IPS-20b (cell line): ENCODE measurements around the gene NDUFV1.
"Not testable (repeated sequence)": the region's sequence is repeated elsewhere in the genome, so short reads cannot be mapped to it uniquely, and the experiment has no call there.

Experiments used
- H3K27ac ChIP-seq: one replicate; pipeline ENCODE4 v1.5.1; 2013; ENCODE audit warnings: low read length
- H3K27me3 ChIP-seq: 2 replicates; pipeline ENCODE4 v1.6.1; 2013; ENCODE audit warnings: mild to moderate bottlenecking, low read length, inconsistent platforms; ENCODE audit not compliant: insufficient read depth
- H3K36me3 ChIP-seq: 2 replicates; pipeline ENCODE4 v1.6.1; 2013; ENCODE audit warnings: low read depth, mild to moderate bottlenecking, inconsistent platforms, low read length, moderate library complexity; ENCODE audit not compliant: insufficient read depth
- H3K4me1 ChIP-seq: 2 replicates; pipeline ENCODE4 v1.6.1; 2013; ENCODE audit warnings: mild to moderate bottlenecking, control low read depth, inconsistent platforms, low read length, moderate library complexity; ENCODE audit not compliant: insufficient read depth
- H3K4me3 ChIP-seq: 2 replicates; pipeline ENCODE4 v1.5.1; 2013; ENCODE audit warnings: mild to moderate bottlenecking, low read length, inconsistent platforms
- H3K9ac ChIP-seq: 2 replicates; pipeline ENCODE4 v1.6.1; 2013; ENCODE audit warnings: low read depth, mild to moderate bottlenecking, inconsistent platforms, low read length, moderate library complexity
- H3K9me3 ChIP-seq: 2 replicates; pipeline ENCODE4 v1.6.1; 2013; ENCODE audit warnings: mild to moderate bottlenecking, low read depth, low read length, inconsistent platforms; ENCODE audit not compliant: insufficient read depth

Gene NDUFV1

DNA sequence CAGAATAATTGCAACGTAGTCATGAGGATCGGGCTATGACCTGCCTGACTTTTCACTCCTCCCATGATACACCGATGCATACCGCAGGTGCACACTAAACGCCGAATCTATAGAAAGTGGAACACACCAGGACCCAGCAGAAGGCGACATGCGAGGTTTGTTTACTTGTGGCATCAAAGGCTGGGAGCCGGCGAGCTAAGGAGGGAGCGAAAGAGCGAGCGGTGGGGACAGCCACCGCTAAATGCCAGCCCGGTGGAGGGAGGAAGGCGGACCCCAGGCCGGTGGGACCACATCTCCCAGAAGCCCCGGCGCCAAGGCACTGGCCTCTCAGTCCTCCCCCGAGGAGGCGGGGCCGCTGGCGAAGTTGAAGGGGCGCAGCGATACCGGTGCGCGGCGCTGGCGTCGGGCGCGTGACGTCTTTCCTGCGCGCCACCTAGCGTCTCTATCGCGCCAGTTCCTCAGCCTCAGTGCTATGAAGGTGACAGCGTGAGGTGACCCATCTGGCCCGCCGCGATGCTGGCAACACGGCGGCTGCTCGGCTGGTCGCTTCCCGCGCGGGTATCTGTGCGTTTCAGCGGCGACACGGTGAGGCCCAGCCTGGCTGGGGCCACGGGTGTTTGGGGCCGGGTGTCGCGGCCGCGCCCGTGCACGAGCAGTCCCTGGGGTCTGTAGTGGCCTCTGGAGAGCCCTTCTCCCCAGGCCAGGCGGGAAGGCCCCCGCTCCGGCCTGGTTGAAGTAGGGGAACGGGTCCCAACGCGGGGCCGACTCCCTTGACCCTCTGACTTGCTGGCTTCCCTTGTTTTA is at the start of gene NDUFV1:
NDUFV1 (plus strand) TSS at position 445 of the 804 bp plus-strand sequence; CDS start at position 514, 69 bp downstream.
- peak within 1 kb of the TSS; percentile 85; the same call in 1 of the 2 replicates for H3K9ac ChIP-seq
- no peaks in the 10 kb centered on the region for H3K9me3 ChIP-seq
- no peak within 1 kb of the TSS for H3K27ac ChIP-seq
- H3K4me3 ChIP-seq = peak within 1 kb of the TSS; percentile 95
- H3K27me3 ChIP-seq = no peaks in the 10 kb centered on the region
- peaks cover 26% of the 10 kb centered on the region for H3K4me1 ChIP-seq
- peaks cover 16% of the 10 kb centered on the region for H3K36me3 ChIP-seq

DNA sequence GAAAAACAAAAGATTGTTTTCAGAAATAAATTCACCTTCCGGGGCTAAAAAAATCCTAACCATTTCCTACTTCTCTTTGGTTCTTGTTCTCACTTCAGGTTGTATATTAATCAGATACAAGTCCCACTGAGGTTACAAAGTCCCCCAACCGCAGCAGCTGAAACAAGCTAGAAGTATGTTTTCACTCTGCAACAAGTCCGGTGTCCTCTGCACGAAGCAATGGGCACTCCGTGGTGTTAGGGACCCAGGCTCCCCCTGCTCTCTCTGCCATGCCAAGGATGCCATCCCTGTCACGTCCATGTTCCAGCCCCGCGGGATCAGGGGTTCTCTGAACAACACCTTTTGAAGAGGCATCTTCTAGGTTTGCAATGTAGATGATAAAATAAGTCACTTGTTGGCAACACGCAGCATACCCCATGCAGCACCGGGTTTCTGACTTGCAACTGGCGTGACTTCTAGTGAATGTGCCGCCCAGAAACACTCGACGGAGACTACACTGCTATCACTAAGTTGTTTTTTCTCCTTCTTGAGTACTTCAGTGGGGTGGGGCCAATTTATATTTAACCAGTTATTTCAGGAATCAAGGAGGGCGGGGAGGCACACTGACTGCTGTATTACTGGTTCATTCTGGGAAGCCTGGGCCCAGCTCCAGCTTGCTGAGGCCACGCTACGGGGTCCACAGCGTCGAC is 48.5 kb upstream of the NDUFV1 start:
- no peaks in the 10 kb centered on the region for H3K9me3 ChIP-seq

DNA sequence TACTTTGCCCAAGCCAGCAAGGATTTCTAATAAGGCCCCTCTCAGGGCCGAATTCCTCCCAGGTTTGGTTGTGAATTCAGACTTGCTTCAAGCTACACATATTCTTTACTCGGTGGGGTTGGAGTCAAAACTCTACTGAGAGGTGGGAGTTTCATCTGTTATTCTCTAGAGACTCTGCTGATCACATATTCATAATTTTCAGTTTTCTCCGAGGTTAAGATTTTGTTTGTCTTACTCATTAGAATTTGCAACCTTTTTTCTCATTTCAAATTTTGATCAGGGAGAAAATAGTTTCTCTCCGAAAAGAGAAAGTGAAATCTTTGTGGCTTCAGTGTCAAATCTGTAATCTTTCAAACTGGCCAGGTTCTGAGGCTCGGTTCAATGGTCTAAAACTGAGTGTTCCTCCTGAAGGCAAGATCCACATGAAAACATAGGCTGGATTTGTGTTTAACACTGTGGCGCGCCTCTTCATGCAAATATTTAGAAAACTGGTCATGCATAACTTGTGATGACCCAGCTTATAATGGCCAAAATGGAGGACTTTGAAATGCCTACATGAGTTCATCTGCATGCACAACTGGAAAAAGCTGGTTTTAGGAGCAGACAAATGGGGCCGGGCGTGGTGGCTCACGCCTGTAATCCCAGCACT is 44.6 kb upstream of the NDUFV1 start:
- Histone ChIP-seq H3K36me3 (no peaks in the 10 kb centered on the region), H3K27me3 (no peaks in the 10 kb centered on the region), H3K9ac (no peak overlapping the region), H3K4me1 (peaks cover 6% of the 10 kb centered on the region; the same call in 1 of the 2 replicates), H3K4me3 (no peak overlapping the region), H3K27ac (no peak overlapping the region), H3K9me3 (no peaks in the 10 kb centered on the region)

More for the DNA sequence above, 48.5 kb upstream of the NDUFV1 start:
- no peak overlapping the region for H3K4me3 ChIP-seq
- no peak overlapping the region for H3K9ac ChIP-seq
- no peaks in the 10 kb centered on the region for H3K27me3 ChIP-seq
- peaks cover 2% of the 10 kb centered on the region; the same call in 1 of the 2 replicates for H3K4me1 ChIP-seq
- no peaks in the 10 kb centered on the region for H3K36me3 ChIP-seq
- H3K27ac ChIP-seq = no peak overlapping the region

DNA sequence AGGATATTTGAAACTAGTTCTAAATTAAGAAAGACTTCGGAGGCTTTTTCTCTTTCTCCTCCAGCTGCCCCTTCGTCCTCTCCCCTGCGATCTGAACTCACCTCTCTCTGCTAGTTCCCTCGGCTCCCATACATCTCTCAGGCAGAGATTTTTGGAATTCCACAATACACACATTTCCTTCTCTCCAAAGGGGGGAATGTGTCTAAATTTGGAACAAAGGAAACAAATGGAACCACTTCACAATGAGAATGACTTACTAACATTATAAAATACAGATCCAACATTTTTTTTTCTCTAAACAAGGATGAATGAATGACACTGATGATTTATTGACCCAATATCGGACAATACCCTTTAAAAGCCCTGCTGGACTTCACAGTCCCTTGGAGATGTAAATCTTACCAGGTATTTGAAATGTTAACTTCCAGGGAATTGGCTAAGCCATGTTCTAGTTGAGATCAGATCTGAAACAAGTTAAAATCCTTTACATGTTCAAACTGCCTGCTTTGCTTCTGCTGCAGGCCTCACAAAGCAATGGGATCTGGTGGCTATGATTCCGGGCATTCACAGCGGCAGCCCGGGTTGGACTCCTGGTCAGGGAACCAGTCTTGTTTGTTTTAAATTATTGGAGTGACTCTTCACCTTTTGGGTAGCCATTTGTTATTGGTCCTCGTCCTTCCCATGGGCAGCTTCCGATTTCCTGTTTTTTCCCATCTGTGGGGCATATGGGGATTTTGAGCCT is 43.6 kb upstream of the NDUFV1 start:
- H3K9ac ChIP-seq = no peak overlapping the region
- no peaks in the 10 kb centered on the region for H3K36me3 ChIP-seq
- peaks cover 6% of the 10 kb centered on the region; the same call in 1 of the 2 replicates for H3K4me1 ChIP-seq
- no peak overlapping the region for H3K4me3 ChIP-seq
- no peaks in the 10 kb centered on the region for H3K9me3 ChIP-seq
- H3K27ac ChIP-seq = no peak overlapping the region
- no peaks in the 10 kb centered on the region for H3K27me3 ChIP-seq

DNA sequence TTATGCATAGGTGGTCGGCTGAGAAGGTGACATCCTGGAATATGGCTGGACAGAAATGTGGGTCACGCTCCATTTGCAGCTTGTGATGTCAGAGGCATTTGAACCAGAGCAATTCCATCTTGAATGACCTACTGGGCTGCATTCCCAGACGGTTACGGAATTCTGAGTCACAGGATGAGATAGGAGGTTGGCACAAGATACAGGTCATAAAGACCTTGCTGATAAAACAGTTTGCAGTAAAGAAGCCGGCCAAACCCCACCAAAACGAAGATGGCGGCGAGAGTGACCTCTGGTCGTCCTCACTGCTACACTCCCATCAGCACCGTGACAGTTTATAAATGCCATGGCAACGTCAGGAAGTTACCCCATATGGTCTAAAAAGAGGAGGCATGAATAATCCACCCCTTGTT is 43.0 kb upstream of the NDUFV1 start:
- H3K9ac ChIP-seq, H3K9me3 ChIP-seq, H3K4me3 ChIP-seq, H3K36me3 ChIP-seq, H3K27ac ChIP-seq, H3K27me3 ChIP-seq, H3K4me1 ChIP-seq: not testable (repeated sequence)

DNA sequence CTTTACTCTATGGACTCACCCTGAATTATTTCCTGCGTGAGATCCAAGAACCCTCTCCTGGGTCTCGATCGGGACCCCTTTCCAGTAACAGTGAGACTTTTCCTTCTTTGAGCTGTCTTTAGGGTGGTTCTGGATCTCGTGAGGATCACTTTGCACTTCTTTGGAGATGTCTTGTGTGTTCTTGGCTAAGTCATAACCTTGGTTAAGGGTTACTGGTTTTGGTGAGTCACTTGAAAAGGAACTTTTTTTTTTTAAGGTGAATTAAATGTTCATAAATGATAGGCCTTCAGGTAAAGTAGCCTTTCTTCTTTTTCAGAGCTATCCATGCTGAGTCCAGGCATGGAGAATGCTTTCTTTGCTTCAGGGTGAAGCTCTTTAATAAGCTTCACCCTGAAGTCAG is 42.5 kb upstream of the NDUFV1 start:
- Histone ChIP-seq H3K27me3 (no peaks in the 10 kb centered on the region), H3K27ac (no peak overlapping the region), H3K4me3 (no peak overlapping the region), H3K36me3 (no peaks in the 10 kb centered on the region), H3K9ac (no peak overlapping the region), H3K4me1 (peaks cover 6% of the 10 kb centered on the region; the same call in 1 of the 2 replicates), H3K9me3 (no peaks in the 10 kb centered on the region)

DNA sequence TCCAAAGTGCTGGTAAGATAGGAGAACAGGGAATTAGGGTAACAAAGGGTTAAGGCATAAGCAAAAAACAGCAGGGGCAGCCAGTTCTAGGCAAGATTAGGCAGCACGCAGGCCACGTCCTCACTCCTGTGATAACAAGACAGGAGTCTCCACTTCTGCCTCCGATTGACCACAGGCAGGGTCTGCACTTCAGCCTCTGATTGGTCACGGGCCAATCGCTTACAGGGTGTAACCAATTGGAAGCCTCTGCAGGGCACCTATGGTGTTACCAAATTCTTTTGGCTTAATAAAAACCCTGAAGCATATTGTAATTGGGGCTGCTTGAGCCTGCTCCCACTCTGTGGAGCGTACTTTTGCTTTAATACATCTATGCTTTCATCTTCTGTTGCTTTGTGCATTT is 35.3 kb upstream of the NDUFV1 start:
- no peaks in the 10 kb centered on the region for H3K9me3 ChIP-seq
- H3K9ac ChIP-seq = no peak overlapping the region
- H3K27me3 ChIP-seq = no peaks in the 10 kb centered on the region
- H3K36me3 ChIP-seq = no peaks in the 10 kb centered on the region
- no peaks in the 10 kb centered on the region for H3K4me1 ChIP-seq
- no peak overlapping the region for H3K27ac ChIP-seq
- no peak overlapping the region for H3K4me3 ChIP-seq

DNA sequence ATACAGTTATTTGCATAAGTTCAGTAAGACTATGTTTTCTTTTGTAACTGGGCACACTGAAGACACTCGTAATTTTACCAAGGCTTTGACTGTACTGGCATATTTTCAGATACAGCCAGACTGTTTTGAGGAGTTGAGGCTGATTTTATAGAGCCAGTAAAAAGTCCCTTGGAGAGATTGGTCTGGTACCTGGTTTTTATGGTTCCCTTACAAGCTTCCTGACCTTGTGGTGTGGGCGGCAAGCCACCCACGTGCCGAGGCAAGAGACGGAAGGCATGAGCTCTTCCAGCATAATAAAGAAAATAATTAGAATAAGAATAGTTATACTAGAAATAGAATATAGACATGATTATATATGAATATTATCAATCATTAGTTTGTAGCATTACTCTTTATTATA is 34.4 kb upstream of the NDUFV1 start:
- no peaks in the 10 kb centered on the region for H3K27me3 ChIP-seq
- H3K4me1 ChIP-seq = no peaks in the 10 kb centered on the region
- no peak overlapping the region for H3K27ac ChIP-seq
- no peak overlapping the region for H3K4me3 ChIP-seq
- no peaks in the 10 kb centered on the region for H3K36me3 ChIP-seq
- no peaks in the 10 kb centered on the region for H3K9me3 ChIP-seq
- no peak overlapping the region for H3K9ac ChIP-seq

DNA sequence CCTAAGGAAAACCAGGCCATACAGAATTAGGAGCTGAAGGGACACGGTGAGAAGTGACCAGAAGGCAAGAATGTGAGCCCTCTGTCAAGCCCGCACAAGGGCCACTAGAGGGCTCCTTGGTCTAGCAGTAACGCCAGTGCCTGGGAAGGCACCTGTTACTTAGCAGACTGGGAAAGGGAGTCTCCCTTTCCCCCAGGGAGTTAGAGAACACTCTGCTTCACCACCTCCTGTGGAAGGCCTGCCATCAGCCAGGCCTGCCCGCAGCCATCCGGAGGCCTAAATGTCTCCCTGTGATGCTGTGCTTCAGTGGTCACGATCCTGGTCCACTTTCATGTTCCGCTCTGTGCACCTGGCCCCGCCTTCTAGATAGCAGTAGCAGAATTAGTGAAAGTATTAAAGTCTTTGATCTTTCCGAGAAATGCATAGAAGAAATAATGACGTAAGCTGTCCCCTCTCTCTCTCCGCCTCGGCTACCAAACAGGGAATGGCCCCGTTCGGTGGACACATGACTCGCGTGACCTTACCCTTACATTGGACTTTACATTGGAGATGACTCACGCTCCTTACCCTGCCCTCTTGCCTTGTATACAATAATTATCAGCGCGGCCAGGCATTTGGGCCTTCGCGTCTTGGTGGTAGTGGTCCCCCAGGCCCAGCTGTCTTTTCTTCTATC is 33.9 kb upstream of the NDUFV1 start:
- no peaks in the 10 kb centered on the region for H3K27me3 ChIP-seq
- no peaks in the 10 kb centered on the region for H3K9me3 ChIP-seq
- no peaks in the 10 kb centered on the region for H3K36me3 ChIP-seq
- no peak overlapping the region for H3K27ac ChIP-seq
- H3K4me1 ChIP-seq = no peaks in the 10 kb centered on the region
- no peak overlapping the region for H3K9ac ChIP-seq
- no peak overlapping the region for H3K4me3 ChIP-seq

DNA sequence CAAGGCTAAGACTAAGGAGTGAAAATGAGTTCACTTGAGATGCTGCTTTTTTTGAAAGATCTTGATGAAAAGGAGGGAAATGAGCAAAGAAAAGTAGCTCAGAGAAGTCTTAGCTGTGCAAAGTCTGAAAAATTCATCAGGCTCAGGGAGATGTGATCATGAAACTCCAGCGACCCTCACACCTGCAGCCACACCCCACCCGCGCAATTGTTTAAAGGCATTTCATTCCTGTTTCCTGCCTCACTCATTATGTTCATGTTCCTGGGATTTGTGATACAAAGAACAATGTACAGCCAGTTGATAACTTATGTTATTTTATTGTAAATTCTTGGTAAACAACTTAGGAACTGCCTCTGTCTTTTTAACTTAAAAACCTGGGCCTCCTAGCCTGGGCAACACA is 31.8 kb upstream of the NDUFV1 start:
- H3K4me1 ChIP-seq = no peaks in the 10 kb centered on the region
- no peak overlapping the region for H3K4me3 ChIP-seq
- no peaks in the 10 kb centered on the region for H3K36me3 ChIP-seq
- H3K27ac ChIP-seq = no peak overlapping the region
- no peaks in the 10 kb centered on the region for H3K9me3 ChIP-seq
- H3K27me3 ChIP-seq = peaks cover 6% of the 10 kb centered on the region; the same call in 1 of the 2 replicates
- no peak overlapping the region for H3K9ac ChIP-seq
